HG03095 (cell line): Measurements from ENCODE around the gene ITPRIP.
A peak's percentile ranks its signal among the peaks of the same experiment; 100 is the strongest.

Source experiments
- ATAC-seq: cut with Tn5 transposase; IDR thresholded peaks from one replicate; pipeline ENCODE4 v1.9.1; 2021; ENCODE audit warnings: moderate library complexity; ENCODE audit not compliant: unreplicated experiment

Gene ITPRIP

GRCh38 chr10:104337985-104338735 is at the start of gene ITPRIP:
Gene ITPRIP (minus strand): TSS chr10:104338465. CDS start chr10:104316051, 22,414 bp downstream.
- ATAC-seq = peak; percentile 71

GRCh38 chr10:104387130-104387888 is 49.0 kb upstream of the ITPRIP start:
- ATAC-seq = no peak

- no peak for ATAC-seq
Measured at GRCh38 chr10:104380336-104380735, 42.1 kb upstream of the ITPRIP start.

GRCh38 chr10:104376784-104377300 is 38.6 kb upstream of the ITPRIP start:
- no peak for ATAC-seq

GRCh38 chr10:104374591-104374990 is 36.3 kb upstream of the ITPRIP start:
- no peak for ATAC-seq

GRCh38 chr10:104371753-104372152 is 33.5 kb upstream of the ITPRIP start:
- no peak for ATAC-seq

GRCh38 chr10:104368381-104368780 is 30.1 kb upstream of the ITPRIP start:
- no peak for ATAC-seq

- ATAC-seq = no peak
Measured at GRCh38 chr10:104367904-104368303, 29.6 kb upstream of the ITPRIP start.

GRCh38 chr10:104359811-104360210 is 21.5 kb upstream of the ITPRIP start:
- ATAC-seq = no peak

- ATAC-seq = peak; percentile 49
Measured at GRCh38 chr10:104353325-104354048, 15.2 kb upstream of the ITPRIP start, which contains the start of gene CFAP58. Gene CFAP58 (plus strand): TSS chr10:104353833. CDS start chr10:104353898, 65 bp downstream.

- ATAC-seq = no peak
Measured at GRCh38 chr10:104351919-104352318, 13.7 kb upstream of the ITPRIP start.

GRCh38 chr10:104351061-104351702 is 12.9 kb upstream of the ITPRIP start:
- no peak for ATAC-seq

GRCh38 chr10:104350127-104350635 is 11.9 kb upstream of the ITPRIP start:
- ATAC-seq = peak; percentile 40

- ATAC-seq = peak; percentile 54
Measured at GRCh38 chr10:104349623-104350126, 11.4 kb upstream of the ITPRIP start.

- no peak for ATAC-seq
Measured at GRCh38 chr10:104348601-104349000, 10.3 kb upstream of the ITPRIP start.

GRCh38 chr10:104347295-104348045 is 9.2 kb upstream of the ITPRIP start:
- no peak for ATAC-seq

- no peak for ATAC-seq
Measured at GRCh38 chr10:104345941-104346340, 7.7 kb upstream of the ITPRIP start.

- no peak for ATAC-seq
Measured at GRCh38 chr10:104345515-104345914, 7.2 kb upstream of the ITPRIP start.

- ATAC-seq = no peak
Measured at GRCh38 chr10:104344219-104344618, 6.0 kb upstream of the ITPRIP start.
